Skeletal muscle tissue (tissue), 4 donors: ENCODE results near the gene EVA1C. TPM values are rescaled to one million over a fixed set of nuclear protein-coding genes. Genes with fewer than 3 reads are reported as not detected.
"Not testable (repeated sequence)": the region's sequence is repeated elsewhere in the genome, so short reads cannot be mapped to it uniquely, and the experiment has no call there.

ENCODE experiments used
- H3K27ac ChIP-seq: one replicate; pipeline ENCODE4 v1.7.0; 2013; ENCODE audit warnings: mild to moderate bottlenecking, low read depth, low read length, inconsistent platforms
- H3K27me3 ChIP-seq, 3 donors: one replicate each; pipeline ENCODE4 v1.7.0; 2013; ENCODE audit warnings: low read length in 3 of 3; ENCODE audit not compliant: control insufficient read depth in 3 of 3, insufficient read depth in 3 of 3
- H3K36me3 ChIP-seq, 3 donors: one replicate each; pipeline ENCODE4 v1.7.0; 2013; ENCODE audit warnings: low read length in 3 of 3; ENCODE audit not compliant: control insufficient read depth in 3 of 3, insufficient read depth in 3 of 3
- H3K4me1 ChIP-seq, 3 donors: one replicate each; pipeline ENCODE4 v1.7.0; 2013; ENCODE audit warnings: low read length in 3 of 3, mild to moderate bottlenecking in 3 of 3; ENCODE audit not compliant: control insufficient read depth in 3 of 3, insufficient read depth in 3 of 3
- H3K4me3 ChIP-seq, 3 donors: one replicate each; pipeline ENCODE4 v1.7.0; 2013; ENCODE audit warnings: low read length in 3 of 3
- H3K9ac ChIP-seq, 3 donors: one replicate each; pipeline ENCODE4 v1.7.0; 2013; ENCODE audit warnings: low read length in 3 of 3, mild to moderate bottlenecking in 3 of 3, moderate library complexity in 2 of 3, low read depth in 1 of 3
- H3K9me3 ChIP-seq, 3 donors: one replicate each; pipeline ENCODE4 v1.7.0; 2013; ENCODE audit warnings: low read length in 3 of 3; ENCODE audit not compliant: control insufficient read depth in 3 of 3
- total RNA-seq: library from RNA; depleted of rRNA; stranded (reverse); fragments of >200 nt; gene quantifications from one replicate; pipeline ENCODE4 v1.2.3, GENCODE V29; 2014
- donor health status: Osteomylitis.

Gene EVA1C
- total RNA-seq, 1 donor from 2014 or later = 0.52 TPM

DNA sequence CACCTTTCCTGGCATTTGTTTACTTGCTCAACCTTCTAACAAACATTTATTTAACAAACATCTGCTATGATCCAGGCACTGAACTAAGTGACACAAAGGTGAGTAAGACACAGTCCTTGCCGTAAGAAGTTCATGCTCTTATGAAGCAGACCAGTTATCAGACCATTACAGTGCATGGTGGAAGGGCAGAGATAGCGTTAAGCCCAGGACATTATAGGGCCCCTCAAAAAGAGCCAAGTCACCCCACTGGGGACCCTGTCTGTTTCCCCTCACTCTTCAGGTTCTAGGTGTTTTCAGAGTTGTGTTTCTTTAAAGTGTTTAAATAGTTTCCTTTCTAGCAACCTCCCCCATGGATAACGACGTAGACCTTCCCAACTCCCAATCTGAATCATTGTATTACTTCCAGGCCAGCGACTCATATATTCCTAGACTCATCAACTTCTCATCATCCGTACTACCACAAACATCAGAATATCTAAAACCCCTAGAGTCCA is 133.5 kb downstream of the EVA1C start:
- no peaks in the 10 kb centered on the region for H3K36me3 ChIP-seq
- H3K27ac ChIP-seq = no peak overlapping the region
- H3K4me1 ChIP-seq = no peaks in the 10 kb centered on the region
- H3K4me3 ChIP-seq = no peak overlapping the region
- no peaks in the 10 kb centered on the region for H3K27me3 ChIP-seq
- H3K9me3 ChIP-seq = no peaks in the 10 kb centered on the region
- no peak overlapping the region for H3K9ac ChIP-seq

DNA sequence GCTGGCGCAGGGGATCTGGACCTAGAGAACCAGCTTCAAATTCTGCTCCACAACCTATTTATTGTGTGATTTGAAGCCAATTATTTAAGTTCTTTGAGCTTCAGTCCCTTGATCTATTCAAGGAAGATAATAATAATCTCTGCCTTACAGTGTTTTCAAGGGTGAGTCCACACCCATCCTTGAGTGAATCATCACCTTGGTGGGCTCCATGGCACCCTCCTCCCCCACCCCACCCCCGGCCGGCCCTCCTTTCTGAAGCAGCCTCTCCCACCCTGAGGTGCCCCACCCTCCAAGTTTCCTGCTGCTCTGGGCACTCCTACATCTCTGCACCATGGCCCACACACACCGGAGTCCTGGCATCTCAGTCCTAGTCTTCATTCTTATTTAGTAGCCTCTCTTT is 134.5 kb downstream of the EVA1C start:
- H3K9ac ChIP-seq = no peak overlapping the region
- H3K4me1 ChIP-seq = no peaks in the 10 kb centered on the region
- no peaks in the 10 kb centered on the region for H3K9me3 ChIP-seq
- H3K4me3 ChIP-seq = no peak overlapping the region
- H3K36me3 ChIP-seq = no peaks in the 10 kb centered on the region
- H3K27ac ChIP-seq = no peak overlapping the region
- no peaks in the 10 kb centered on the region for H3K27me3 ChIP-seq

DNA sequence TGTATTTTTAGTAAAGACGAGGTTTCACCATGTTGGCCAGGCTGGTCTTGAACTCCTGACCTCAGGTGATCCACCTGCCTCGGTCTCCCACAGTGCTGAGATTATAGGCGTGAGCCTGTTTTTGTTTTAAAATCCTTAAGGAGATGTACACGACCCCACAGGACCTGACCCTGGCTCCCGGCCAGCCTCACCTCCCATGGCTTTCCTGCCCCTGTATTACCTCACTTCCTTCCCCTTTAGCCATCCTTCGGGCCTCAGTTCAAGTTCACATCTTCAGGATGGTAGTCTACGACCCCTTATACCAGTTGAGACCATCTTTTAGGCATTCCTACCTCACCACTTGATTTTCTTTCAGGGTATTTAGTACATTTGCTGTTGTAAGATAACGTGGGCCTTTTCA is 136.5 kb downstream of the EVA1C start:
- no peak overlapping the region for H3K4me3 ChIP-seq
- H3K27me3 ChIP-seq = no peaks in the 10 kb centered on the region
- H3K9ac ChIP-seq = no peak overlapping the region
- no peaks in the 10 kb centered on the region for H3K36me3 ChIP-seq
- H3K27ac ChIP-seq = no peak overlapping the region
- H3K4me1 ChIP-seq = no peaks in the 10 kb centered on the region
- no peaks in the 10 kb centered on the region for H3K9me3 ChIP-seq

DNA sequence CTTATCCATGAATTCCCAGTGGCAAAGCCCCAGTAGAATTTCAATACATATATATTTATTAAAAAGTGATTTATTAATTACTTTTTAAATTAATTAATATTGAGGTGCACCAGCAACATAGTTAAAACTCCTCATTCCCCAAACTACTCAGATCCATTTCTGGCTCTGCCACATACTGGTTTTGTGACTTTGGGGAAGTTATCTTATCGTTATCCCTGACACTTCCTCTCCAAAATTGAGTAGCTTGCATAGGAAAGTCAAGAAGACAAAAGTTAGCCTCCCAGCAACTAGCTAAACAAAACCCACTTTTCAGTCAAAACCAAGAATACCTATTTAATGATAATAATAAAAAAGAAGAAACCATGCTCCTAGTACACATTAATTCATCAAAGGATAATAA is 136.9 kb downstream of the EVA1C start:
- Histone ChIP-seq H3K27ac (no peak overlapping the region), H3K4me1 (no peaks in the 10 kb centered on the region)

DNA sequence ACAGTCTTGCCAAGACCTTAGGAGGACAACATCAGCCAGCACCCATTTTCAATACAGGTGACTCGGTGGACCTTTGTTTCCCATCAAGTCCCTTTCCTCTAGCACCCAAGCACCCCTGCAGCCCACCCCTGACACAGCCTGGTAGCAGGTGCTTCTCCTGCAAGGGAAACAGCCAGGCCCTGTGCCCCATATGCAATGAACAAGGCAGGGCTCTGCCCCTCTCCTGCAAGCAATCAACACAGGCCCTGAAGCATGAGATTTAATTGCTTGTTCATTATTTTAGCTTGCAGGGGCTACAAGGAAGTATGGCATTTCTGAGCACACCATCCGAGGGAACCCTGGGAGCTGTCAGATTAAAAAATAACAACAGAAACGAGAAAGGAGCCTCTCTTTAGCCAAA is 137.4 kb downstream of the EVA1C start:
- Histone ChIP-seq H3K27ac (no peak overlapping the region), H3K9ac (no peak overlapping the region), H3K27me3 (no peaks in the 10 kb centered on the region), H3K4me3 (no peak overlapping the region), H3K9me3 (no peaks in the 10 kb centered on the region), H3K4me1 (no peaks in the 10 kb centered on the region), H3K36me3 (no peaks in the 10 kb centered on the region)

More for the DNA sequence above, 136.9 kb downstream of the EVA1C start:
- Histone ChIP-seq H3K36me3 (no peaks in the 10 kb centered on the region), H3K4me3 (no peak overlapping the region), H3K9me3 (no peaks in the 10 kb centered on the region), H3K9ac (no peak overlapping the region), H3K27me3 (no peaks in the 10 kb centered on the region)

DNA sequence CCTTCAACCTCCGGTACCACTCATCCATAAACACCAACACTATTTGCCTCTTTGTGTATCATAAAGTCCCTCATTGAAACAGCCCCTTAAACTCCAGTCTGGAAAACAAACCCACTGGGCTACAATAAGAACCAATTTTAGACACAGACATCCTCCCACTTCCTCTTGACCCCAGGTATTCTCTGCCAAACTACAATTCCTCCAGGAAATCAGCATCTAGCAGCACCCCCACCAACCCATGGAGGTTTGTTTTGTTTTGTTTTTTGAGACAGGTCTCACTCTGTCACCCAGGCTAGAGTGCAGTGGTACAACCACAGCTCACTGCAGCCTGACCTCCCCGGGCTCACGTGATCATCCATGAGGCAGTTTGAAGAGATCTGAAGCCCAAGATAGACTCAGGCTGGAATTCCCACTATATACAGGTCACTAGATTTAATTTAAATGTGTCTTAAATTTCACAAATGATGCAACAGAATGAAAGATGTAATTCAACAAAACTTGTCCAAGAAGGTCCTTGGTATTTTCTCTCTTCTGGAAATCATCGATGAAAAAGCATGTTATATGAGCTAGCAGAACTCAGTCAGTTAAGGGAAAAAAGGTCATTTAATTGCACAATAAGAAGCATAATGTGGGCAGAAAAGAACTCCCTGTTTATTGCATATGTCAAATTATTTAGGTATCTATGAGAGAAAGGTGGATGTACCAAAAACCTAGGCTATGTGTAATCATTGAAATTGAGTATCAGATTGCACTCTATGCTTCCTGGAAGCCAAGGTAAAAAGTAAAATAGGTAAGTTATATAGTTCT is 142.5 kb downstream of the EVA1C start:
- no peak overlapping the region for H3K9ac ChIP-seq
- no peaks in the 10 kb centered on the region for H3K4me1 ChIP-seq
- no peak overlapping the region for H3K27ac ChIP-seq
- H3K27me3 ChIP-seq = no peaks in the 10 kb centered on the region
- H3K9me3 ChIP-seq = no peaks in the 10 kb centered on the region
- no peaks in the 10 kb centered on the region for H3K36me3 ChIP-seq
- H3K4me3 ChIP-seq = no peak overlapping the region

DNA sequence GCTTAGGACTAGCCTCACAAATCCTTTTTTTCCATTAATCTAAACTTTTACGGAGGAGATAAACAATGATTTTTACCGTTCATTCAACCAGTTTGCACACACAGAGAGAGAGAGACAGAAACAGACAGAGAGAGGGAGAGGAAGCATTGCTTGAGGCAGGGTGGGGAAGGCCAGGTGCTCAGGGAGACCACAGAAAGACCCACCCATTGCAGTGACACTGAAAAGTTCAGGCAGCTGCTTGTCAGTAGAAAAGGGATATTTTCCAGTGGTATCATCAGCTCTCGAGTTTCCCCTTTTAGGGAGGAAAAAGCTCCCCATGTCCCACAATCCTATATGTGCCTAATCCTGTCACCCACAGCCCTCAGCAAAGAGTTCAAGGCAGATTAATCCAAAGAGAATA is 145.6 kb downstream of the EVA1C start:
- H3K4me1 ChIP-seq = no peaks in the 10 kb centered on the region
- no peaks in the 10 kb centered on the region for H3K36me3 ChIP-seq
- H3K4me3 ChIP-seq = no peak overlapping the region
- H3K9me3 ChIP-seq = no peaks in the 10 kb centered on the region
- no peaks in the 10 kb centered on the region for H3K27me3 ChIP-seq
- H3K27ac ChIP-seq = no peak overlapping the region
- no peak overlapping the region for H3K9ac ChIP-seq

DNA sequence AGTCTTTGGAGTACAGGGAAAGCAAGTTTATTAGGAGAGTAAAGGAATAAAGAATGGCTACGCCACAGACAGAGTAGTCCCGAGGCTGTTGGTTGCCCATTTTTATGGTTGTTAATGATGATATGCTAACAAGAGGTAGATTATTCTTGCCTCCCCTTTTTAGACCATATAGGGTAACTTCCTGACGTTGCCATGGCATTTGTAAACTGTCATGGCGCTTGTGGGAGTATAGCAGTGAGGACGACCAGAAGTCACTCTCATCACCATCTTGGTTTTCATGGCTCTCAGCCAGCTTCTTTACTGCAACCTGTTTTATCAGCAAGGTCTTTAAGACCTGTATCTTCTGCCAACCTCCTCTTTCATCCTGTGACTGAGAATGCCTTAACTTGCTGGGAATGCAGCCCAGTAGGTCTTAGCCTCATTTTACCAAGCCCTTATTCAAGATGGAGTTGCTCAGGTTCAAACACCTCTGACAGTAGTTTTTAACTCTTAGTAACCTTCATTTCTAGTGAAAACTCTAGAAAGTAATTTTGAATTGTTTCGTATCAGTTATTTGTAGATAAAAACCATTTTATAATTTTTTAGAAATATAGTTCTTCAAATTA is 146.6 kb downstream of the EVA1C start:
- Histone ChIP-seq H3K27ac (no peak overlapping the region), H3K27me3 (no peaks in the 10 kb centered on the region), H3K4me3 (no peak overlapping the region), H3K9me3 (no peaks in the 10 kb centered on the region), H3K36me3 (no peaks in the 10 kb centered on the region), H3K4me1 (no peaks in the 10 kb centered on the region), H3K9ac (no peak overlapping the region)

DNA sequence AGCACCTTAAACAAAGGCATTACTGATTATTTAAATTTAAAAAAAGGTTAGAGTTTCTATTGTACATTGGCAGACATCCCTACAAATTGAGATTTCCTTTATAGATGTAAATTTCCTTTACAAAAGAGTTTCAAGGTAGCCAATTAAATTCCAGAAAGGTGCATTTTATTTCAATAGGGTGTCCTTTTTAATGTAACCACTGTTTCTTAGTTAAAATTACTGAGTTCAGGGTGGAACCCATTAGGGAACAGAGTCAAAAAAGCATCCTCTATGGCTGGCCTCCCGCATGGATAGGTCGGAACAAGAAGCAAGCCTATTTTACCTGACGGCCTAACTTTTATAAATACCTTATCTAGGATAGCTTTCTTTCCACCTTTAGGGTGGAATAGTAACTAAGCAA is 148.4 kb downstream of the EVA1C start:
- H3K9me3 ChIP-seq = no peaks in the 10 kb centered on the region
- no peaks in the 10 kb centered on the region for H3K36me3 ChIP-seq
- H3K4me1 ChIP-seq = no peaks in the 10 kb centered on the region
- no peak overlapping the region for H3K9ac ChIP-seq
- no peak overlapping the region for H3K27ac ChIP-seq
- H3K4me3 ChIP-seq = no peak overlapping the region
- no peaks in the 10 kb centered on the region for H3K27me3 ChIP-seq

DNA sequence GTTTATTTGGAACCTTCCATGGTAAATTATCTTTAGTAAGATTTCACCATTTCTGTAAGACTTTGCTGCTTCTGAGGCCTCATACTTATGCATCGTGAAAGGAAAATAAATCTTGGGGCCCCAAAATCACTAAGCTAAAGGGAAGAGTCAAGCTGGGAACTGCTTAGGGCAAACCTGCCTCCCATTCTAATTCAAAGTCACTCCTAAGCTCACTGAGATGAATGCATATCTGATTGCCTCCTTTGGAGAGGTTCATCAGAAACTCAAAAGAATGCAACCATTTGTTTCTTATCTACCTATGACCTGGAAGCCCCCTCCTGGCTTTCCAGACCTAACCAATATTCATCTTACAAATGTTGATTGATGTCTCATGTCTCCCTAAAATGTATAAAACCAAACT is 149.0 kb downstream of the EVA1C start:
- not testable (repeated sequence) for H3K27me3 ChIP-seq, H3K9me3 ChIP-seq, H3K4me3 ChIP-seq, H3K9ac ChIP-seq, H3K4me1 ChIP-seq, H3K36me3 ChIP-seq, H3K27ac ChIP-seq
